Caco-2 (cell line): ENCODE measurements around the gene PTCH1. TPM values are rescaled to one million over a fixed set of nuclear protein-coding genes. Genes with fewer than 3 reads are reported as not detected.
A peak's percentile ranks its signal among the peaks of the same experiment; 100 is the strongest.

ENCODE experiments used
- BruUV-seq: library from RNA; stranded (reverse); fragments of 400-500 nt; replicated peaks from 2 replicates; lab custom pipeline; 2021; lab: Mats Ljungman, UMichigan
- CTCF ChIA-PET: fragments of 300-600 bp; sonication (Branson Sonifier 250); formaldehyde crosslinking; loops from one replicate; lab custom pipeline; 2022; ENCODE audit warnings: antibody characterized with exemption; lab: Charles Lee
- POLR2A ChIA-PET: fragments of 300-600 bp; sonication (Branson Sonifier 250); formaldehyde crosslinking; loops from one replicate; lab custom pipeline; 2022; ENCODE audit warnings: antibody characterized with exemption; lab: Charles Lee
- DNase-seq, 2 experiments: peaks; one replicate each; pipeline versions ENCODE4 v3.0.0 to v3.0.0-alpha.2; 2020 to 2022
- H3K27me3 ChIP-seq: replicated peaks from 2 replicates; pipeline ENCODE4 v1.6.0; 2011; ENCODE audit warnings: low read length; ENCODE audit not compliant: control insufficient read depth, insufficient read depth
- H3K36me3 ChIP-seq: 2 replicates; pipeline ENCODE4 v1.5.1; 2011; ENCODE audit warnings: low read length; ENCODE audit not compliant: control insufficient read depth, insufficient read depth
- H3K4me1 ChIP-seq: fragments of 250-450 bp; sonication (Bioruptor Pico); 2 replicates; pipeline ENCODE4 v1.5.1; 2020; ENCODE audit warnings: mild to moderate bottlenecking
- H3K4me3 ChIP-seq: 2 replicates; pipeline ENCODE4 v1.5.1; 2011; ENCODE audit warnings: low read depth, mild to moderate bottlenecking, control low read depth, low read length
- H3K9me3 ChIP-seq: fragments of 250-450 bp; sonication (Bioruptor Pico); 2 replicates; pipeline ENCODE4 v1.5.1; 2020; ENCODE audit warnings: mild to moderate bottlenecking, moderate library complexity
- H3K27ac Mint-ChIP-seq: one replicate; pipeline ENCODE4 v1.8.0; 2022; ENCODE audit warnings: mixed read lengths; ENCODE audit not compliant: unreplicated experiment
- H3K27me3 Mint-ChIP-seq: one replicate; pipeline ENCODE4 v1.8.0; 2022; ENCODE audit warnings: mixed read lengths; ENCODE audit not compliant: insufficient read depth, unreplicated experiment
- H3K36me3 Mint-ChIP-seq: one replicate; pipeline ENCODE4 v1.8.0; 2022; ENCODE audit warnings: mild to moderate bottlenecking, mixed read lengths; ENCODE audit not compliant: insufficient read depth, unreplicated experiment
- H3K4me1 Mint-ChIP-seq: one replicate; pipeline ENCODE4 v1.8.0; 2022; ENCODE audit warnings: low read depth, mixed read lengths; ENCODE audit not compliant: unreplicated experiment
- H3K4me3 Mint-ChIP-seq: one replicate; pipeline ENCODE4 v1.8.0; 2022; ENCODE audit warnings: mild to moderate bottlenecking, moderate library complexity, mixed read lengths; ENCODE audit not compliant: unreplicated experiment
- H3K9me3 Mint-ChIP-seq: one replicate; pipeline ENCODE4 v1.8.0; 2022; ENCODE audit warnings: mixed read lengths; ENCODE audit not compliant: unreplicated experiment
- CTCF ChIP-seq, 2 experiments: fragments of 200-600 bp in 1 of 2; IDR thresholded peaks; 1 replicate in 1 of 2; 2 replicates in 1 of 2; pipeline versions ENCODE4 v1.5.1 to v1.8.0; 2011 to 2022; ENCODE audit warnings: antibody characterized with exemption in 1 of 2, control low read depth in 1 of 2, inconsistent platforms in 1 of 2, low read depth in 1 of 2, low read length in 1 of 2, mild to moderate bottlenecking in 1 of 2, moderate library complexity in 1 of 2; ENCODE audit not compliant: insufficient read depth in 1 of 2, severe bottlenecking in 1 of 2, unreplicated experiment in 1 of 2
- intact Hi-C: fragments of 100-400 bp; cut with micrococcal nuclease; formaldehyde crosslinking; loops from one replicate; pipeline ENCODE4 v1.10.0; 2022; ENCODE audit not compliant: unreplicated experiment
- total RNA-seq: library from RNA; stranded (reverse); gene quantifications from 2 replicates; pipeline ENCODE4 v1.2.3, GENCODE V29; 2022

The PTCH1 gene
- total RNA-seq, 1 experiment from 2014 or later, result 25.9 TPM

- H3K9me3 ChIP-seq, result no peaks in the 10 kb centered on the region
- no peak for TF ChIP-seq CTCF (IDR thresholded peaks at IDR 0.05; ENCODE audit: insufficient read depth in 1 of 2, low read depth in 1 of 2, low read length in 1 of 2, severe bottlenecking in 1 of 2, unreplicated experiment in 1 of 2)
- Mint-ChIP-seq H3K4me1 (peaks cover 7% of the 10 kb centered on the region), H3K36me3 (peaks cover 8% of the 10 kb centered on the region), H3K27ac (no peak overlapping the region), H3K9me3 (no peaks in the 10 kb centered on the region), H3K4me3 (no peak overlapping the region), H3K27me3 (no peaks in the 10 kb centered on the region)
- no peaks in the 10 kb centered on the region for H3K27me3 ChIP-seq
- POLR2A ChIA-PET, result interaction anchor here (0.7 kb wide), 1 partner anchor 442 kb away, joined by 3 read pairs; no protein-coding TSS in a partner anchor
- H3K36me3 ChIP-seq, result no peaks in the 10 kb centered on the region
- intact Hi-C loops, result no loop called here
- no TSS peak for BruUV-seq
- CTCF ChIA-PET, result no interaction called here
- H3K4me1 ChIP-seq, result peaks cover 13% of the 10 kb centered on the region
- H3K4me3 ChIP-seq, result no peak overlapping the region
- no peak for DNase-seq
Measured at GRCh38 chr9:95495961-95496360, 20.8 kb downstream of the PTCH1 start.

GRCh38 chr9:95495529-95495928 is 21.2 kb downstream of the PTCH1 start:
- no peak overlapping the region for H3K4me3 Mint-ChIP-seq
- Histone ChIP-seq H3K27me3 (no peaks in the 10 kb centered on the region), H3K36me3 (no peaks in the 10 kb centered on the region), H3K4me1 (peaks cover 10% of the 10 kb centered on the region), H3K4me3 (no peak overlapping the region), H3K9me3 (no peaks in the 10 kb centered on the region)
- H3K4me1 Mint-ChIP-seq, result peaks cover 7% of the 10 kb centered on the region
- no peak overlapping the region for H3K27ac Mint-ChIP-seq
- BruUV-seq, result no TSS peak
- CTCF ChIA-PET, result interaction anchor here (1.0 kb wide), 1 partner anchor 722 kb away, joined by 3 read pairs; no protein-coding TSS in a partner anchor
- POLR2A ChIA-PET, result no interaction called here
- DNase-seq, result no peak
- TF ChIP-seq CTCF (IDR thresholded peaks at IDR 0.05; ENCODE audit: insufficient read depth in 1 of 2, low read depth in 1 of 2, low read length in 1 of 2, severe bottlenecking in 1 of 2, unreplicated experiment in 1 of 2), result no peak
- peaks cover 8% of the 10 kb centered on the region for H3K36me3 Mint-ChIP-seq
- intact Hi-C loops, result no loop called here
- H3K27me3 Mint-ChIP-seq, result no peaks in the 10 kb centered on the region
- no peaks in the 10 kb centered on the region for H3K9me3 Mint-ChIP-seq

GRCh38 chr9:95494416-95495371 is 22.1 kb downstream of the PTCH1 start:
- no peaks in the 10 kb centered on the region for H3K27me3 Mint-ChIP-seq
- H3K4me1 Mint-ChIP-seq, result peaks cover 7% of the 10 kb centered on the region
- peaks cover 8% of the 10 kb centered on the region for H3K36me3 Mint-ChIP-seq
- ChIA-PET POLR2A (interaction anchor here (0.9 kb wide), 1 partner anchor 14 kb away, joined by 4 read pairs; no protein-coding TSS in a partner anchor), CTCF (interaction anchor here (1.0 kb wide), 1 partner anchor 723 kb away, joined by 3 read pairs; no protein-coding TSS in a partner anchor)
- H3K4me1 ChIP-seq, result peaks cover 3% of the 10 kb centered on the region; the same call in 1 of the 2 replicates
- no peak for TF ChIP-seq CTCF (IDR thresholded peaks at IDR 0.05; ENCODE audit: insufficient read depth in 1 of 2, low read depth in 1 of 2, low read length in 1 of 2, severe bottlenecking in 1 of 2, unreplicated experiment in 1 of 2)
- BruUV-seq, result TSS peak; percentile 78
- H3K9me3 Mint-ChIP-seq, result no peaks in the 10 kb centered on the region
- no peaks in the 10 kb centered on the region for H3K27me3 ChIP-seq
- H3K9me3 ChIP-seq, result no peaks in the 10 kb centered on the region
- H3K27ac Mint-ChIP-seq, result peak overlapping the region; percentile 66
- DNase-seq, result peak; percentile 79 to 81
- peak overlapping the region; percentile 82 for H3K4me3 Mint-ChIP-seq
- intact Hi-C loops, result loop anchor here (5.0 kb wide), 1 partner anchor 67 kb away; no protein-coding TSS in a partner anchor
- no peaks in the 10 kb centered on the region for H3K36me3 ChIP-seq
- peak overlapping the region; percentile 46 for H3K4me3 ChIP-seq
